OCI-LY3 (cell line): Measurements from ENCODE around the gene NR2F6.

ENCODE experiments used
- EZH2phosphoT487 ChIP-seq: fragments of 200-600 bp; shearing (Covaris generic); IDR thresholded peaks from 2 replicates; pipeline ENCODE4 v1.6.1; 2018; ENCODE audit warnings: antibody characterized with exemption, mixed run types, low read depth
- TF ChIP-seq, protein P1 (sequence below): fragments of 200-600, 300-600 bp; sonication (generic); IDR thresholded peaks from 2 replicates; pipeline ENCODE4 v1.5.1; 2014; ENCODE audit warnings: antibody characterized with exemption, low read length, low read depth

DNA sequence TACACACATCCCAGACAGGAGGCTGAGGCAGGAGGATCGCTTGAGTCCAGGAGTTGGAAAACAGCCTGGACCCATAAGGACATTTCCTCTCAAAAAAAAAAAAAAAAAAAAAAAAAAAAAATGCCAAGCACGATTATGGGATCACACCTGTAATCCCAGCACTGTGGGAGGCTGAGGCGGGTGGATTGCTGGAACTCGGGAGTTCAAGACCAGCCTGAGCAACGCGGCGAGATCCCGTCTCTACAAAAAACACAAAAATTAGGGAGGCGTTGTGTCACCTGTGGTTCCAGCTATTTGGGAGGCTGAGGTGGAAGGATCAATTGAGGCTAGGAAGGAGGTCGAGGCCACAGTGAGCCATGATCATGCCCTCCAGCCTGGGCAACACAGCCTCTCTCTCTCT is 20.7 kb downstream of the NR2F6 start:
- TF ChIP-seq, protein P1, sequence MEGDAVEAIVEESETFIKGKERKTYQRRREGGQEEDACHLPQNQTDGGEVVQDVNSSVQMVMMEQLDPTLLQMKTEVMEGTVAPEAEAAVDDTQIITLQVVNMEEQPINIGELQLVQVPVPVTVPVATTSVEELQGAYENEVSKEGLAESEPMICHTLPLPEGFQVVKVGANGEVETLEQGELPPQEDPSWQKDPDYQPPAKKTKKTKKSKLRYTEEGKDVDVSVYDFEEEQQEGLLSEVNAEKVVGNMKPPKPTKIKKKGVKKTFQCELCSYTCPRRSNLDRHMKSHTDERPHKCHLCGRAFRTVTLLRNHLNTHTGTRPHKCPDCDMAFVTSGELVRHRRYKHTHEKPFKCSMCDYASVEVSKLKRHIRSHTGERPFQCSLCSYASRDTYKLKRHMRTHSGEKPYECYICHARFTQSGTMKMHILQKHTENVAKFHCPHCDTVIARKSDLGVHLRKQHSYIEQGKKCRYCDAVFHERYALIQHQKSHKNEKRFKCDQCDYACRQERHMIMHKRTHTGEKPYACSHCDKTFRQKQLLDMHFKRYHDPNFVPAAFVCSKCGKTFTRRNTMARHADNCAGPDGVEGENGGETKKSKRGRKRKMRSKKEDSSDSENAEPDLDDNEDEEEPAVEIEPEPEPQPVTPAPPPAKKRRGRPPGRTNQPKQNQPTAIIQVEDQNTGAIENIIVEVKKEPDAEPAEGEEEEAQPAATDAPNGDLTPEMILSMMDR, result no peak
- no peak for TF ChIP-seq EZH2phosphoT487
